K562 (cell line): ENCODE data around the gene LOXHD1. TPM values are rescaled to one million over a fixed set of nuclear protein-coding genes. Genes with fewer than 3 reads are reported as not detected.

Experiments
- HNRNPUL1 ChIP-seq: fragments of 200-400 bp; formaldehyde crosslinking; IDR thresholded peaks from 2 replicates; pipeline ENCODE4 v1.6.1; 2017; ENCODE audit warnings: low read length
- NFIC ChIP-seq: fragments of 450-650 bp; IDR thresholded peaks from 2 replicates; pipeline ENCODE4 v1.6.1; 2017; ENCODE audit warnings: mild to moderate bottlenecking, inconsistent platforms
- NFYB ChIP-seq: IDR thresholded peaks from 2 replicates; pipeline ENCODE4 v1.6.1; 2011; ENCODE audit warnings: mild to moderate bottlenecking, moderate library complexity; ENCODE audit not compliant: insufficient read length; ENCODE audit errors: extremely low read depth
- POLR2AphosphoS5 ChIP-seq: IDR thresholded peaks from 2 replicates; pipeline ENCODE4 v1.6.1; 2011; ENCODE audit warnings: mild to moderate bottlenecking, low read depth, low read length, moderate library complexity; ENCODE audit not compliant: control insufficient read depth, insufficient read depth
- RBM17 ChIP-seq: fragments of 200-400 bp; formaldehyde crosslinking; IDR thresholded peaks from 2 replicates; pipeline ENCODE4 v1.6.1; 2017; ENCODE audit warnings: low read depth, mild to moderate bottlenecking, low read length, borderline replicate concordance
- SAFB2 ChIP-seq: fragments of 200-400 bp; formaldehyde crosslinking; IDR thresholded peaks from 2 replicates; pipeline ENCODE4 v1.6.1; 2018; ENCODE audit warnings: borderline replicate concordance, low read length, low read depth, moderate library complexity; ENCODE audit not compliant: severe bottlenecking
- TOE1 ChIP-seq, 2 experiments: fragments of 450-650 bp in 1 of 2; sonication (generic) in 1 of 2; formaldehyde crosslinking in 1 of 2; IDR thresholded peaks; 2 replicates each; pipeline versions ENCODE4 v1.7.1 to v1.8.0; 2016 to 2022; ENCODE audit warnings: borderline replicate concordance in 2 of 2, mild to moderate bottlenecking in 2 of 2, antibody characterized with exemption in 1 of 2, inconsistent platforms in 1 of 2, low read depth in 1 of 2, missing genetic modification reagents in 1 of 2, moderate library complexity in 1 of 2
- ZBTB8A ChIP-seq: fragments of 450-650 bp; IDR thresholded peaks from 2 replicates; pipeline ENCODE4 v1.6.1; 2018; ENCODE audit warnings: mild to moderate bottlenecking, moderate library complexity; ENCODE audit not compliant: partially characterized antibody
- ZNF197 ChIP-seq: fragments of 200-800 bp; sonication (Bioruptor generic); IDR thresholded peaks from 2 replicates; pipeline ENCODE4 v1.6.1; 2016; ENCODE audit warnings: low read depth, missing genetic modification characterization, missing compliant biosample characterization
- polyA plus RNA-seq, 8 experiments: library from polyadenylated mRNA; depleted of rRNA in 4 of 8; stranded (reverse) in 5 of 8; unstranded in 3 of 8; fragments of >200 nt; fragmentation: Nextera tagmentation in 2 of 8; fragmentation: Illumina TruSeq in 1 of 8; extraction: Ambion mirVana in 2 of 8; extraction: Trizol in 1 of 8; gene quantifications; 2 replicates each; pipeline versions ENCODE4 v1.2.1 to v1.2.3, GENCODE V29; 2011 to 2014; ENCODE audit warnings: inconsistent platforms in 1 of 8, missing spikeins in 1 of 8
- total RNA-seq, 7 experiments: library from RNA; depleted of rRNA in 6 of 7; stranded (reverse); fragments of >200 nt in 6 of 7; fragmentation: Illumina TruSeq in 2 of 7; extraction: Trizol in 2 of 7; gene quantifications; 2 replicates each; pipeline versions ENCODE4 v1.2.1 to v1.2.3, GENCODE V29; 2011 to 2021; ENCODE audit warnings: low replicate concordance in 1 of 7
- TF ChIP-seq, protein P1 (sequence below), 3 experiments: fragments of 200-800 bp in 1 of 3; sonication (Bioruptor generic) in 1 of 3; sonication (generic) in 1 of 3; formaldehyde crosslinking in 1 of 3; IDR thresholded peaks; 2 replicates each; pipeline versions ENCODE4 v1.6.1 to v1.8.0; 2016 to 2022; ENCODE audit warnings: mild to moderate bottlenecking in 2 of 3, missing compliant biosample characterization in 2 of 3, missing genetic modification characterization in 2 of 3, missing genetic modification reagents in 1 of 3
- TF ChIP-seq, protein P2 (sequence below): fragments of 250-450 bp; sonication (Bioruptor Pico); IDR thresholded peaks from 2 replicates; pipeline ENCODE4 v1.5.0; 2021; ENCODE audit warnings: mild to moderate bottlenecking, borderline replicate concordance
- TF ChIP-seq, protein P3 (sequence below): fragments of 200-800 bp; sonication (Bioruptor generic); IDR thresholded peaks from 2 replicates; pipeline ENCODE4 v1.6.1; 2017; ENCODE audit warnings: missing genetic modification characterization, missing compliant biosample characterization

LOXHD1 gene
- total and polyA plus RNA-seq, 9 of the 15 experiments (the other 6 are each of a cell fraction or from before 2014, with no cell fraction given) = not detected

DNA sequence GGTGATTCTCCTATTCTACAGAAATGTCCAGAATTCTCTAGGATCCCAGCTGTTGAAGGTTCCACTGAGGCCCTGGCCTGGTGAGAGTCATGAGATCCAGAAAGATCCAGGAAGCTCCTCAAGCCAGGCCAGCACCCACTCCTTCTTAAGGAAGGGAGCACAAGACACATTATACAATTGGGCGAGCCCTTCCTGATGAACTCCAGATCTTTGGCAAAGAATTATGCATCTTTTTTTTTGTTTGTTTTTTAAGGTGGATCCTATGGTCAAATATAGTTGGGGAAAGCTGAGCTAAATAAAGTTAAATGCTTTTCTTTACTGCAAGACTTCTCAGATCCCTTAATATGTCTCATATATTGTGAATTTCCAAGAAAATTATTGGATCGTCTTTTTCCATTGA is 37.0 kb upstream of the LOXHD1 start (continued):
- TF ChIP-seq, protein P1, sequence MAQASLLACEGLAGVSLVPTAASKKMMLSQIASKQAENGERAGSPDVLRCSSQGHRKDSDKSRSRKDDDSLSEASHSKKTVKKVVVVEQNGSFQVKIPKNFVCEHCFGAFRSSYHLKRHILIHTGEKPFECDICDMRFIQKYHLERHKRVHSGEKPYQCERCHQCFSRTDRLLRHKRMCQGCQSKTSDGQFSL (CRISPR knock-in tag; IDR thresholded peaks at IDR 0.05) = no peak
- TF ChIP-seq, protein P1 (tag; IDR thresholded peaks at IDR 0.05) = no peak
- TF ChIP-seq SAFB2 (no peak), RBM17 (no peak), POLR2AphosphoS5 (no peak), HNRNPUL1 (no peak), NFIC (no peak), TOE1 (IDR thresholded peaks at IDR 0.05; ENCODE audit: borderline replicate concordance) (no peak), TOE1 (CRISPR knock-in tag; IDR thresholded peaks at IDR 0.05; ENCODE audit: borderline replicate concordance, low read depth) (no peak), ZBTB8A (no peak), NFYB (no peak), ZNF197 (CRISPR knock-in tag) (no peak)
- TF ChIP-seq, protein P2, sequence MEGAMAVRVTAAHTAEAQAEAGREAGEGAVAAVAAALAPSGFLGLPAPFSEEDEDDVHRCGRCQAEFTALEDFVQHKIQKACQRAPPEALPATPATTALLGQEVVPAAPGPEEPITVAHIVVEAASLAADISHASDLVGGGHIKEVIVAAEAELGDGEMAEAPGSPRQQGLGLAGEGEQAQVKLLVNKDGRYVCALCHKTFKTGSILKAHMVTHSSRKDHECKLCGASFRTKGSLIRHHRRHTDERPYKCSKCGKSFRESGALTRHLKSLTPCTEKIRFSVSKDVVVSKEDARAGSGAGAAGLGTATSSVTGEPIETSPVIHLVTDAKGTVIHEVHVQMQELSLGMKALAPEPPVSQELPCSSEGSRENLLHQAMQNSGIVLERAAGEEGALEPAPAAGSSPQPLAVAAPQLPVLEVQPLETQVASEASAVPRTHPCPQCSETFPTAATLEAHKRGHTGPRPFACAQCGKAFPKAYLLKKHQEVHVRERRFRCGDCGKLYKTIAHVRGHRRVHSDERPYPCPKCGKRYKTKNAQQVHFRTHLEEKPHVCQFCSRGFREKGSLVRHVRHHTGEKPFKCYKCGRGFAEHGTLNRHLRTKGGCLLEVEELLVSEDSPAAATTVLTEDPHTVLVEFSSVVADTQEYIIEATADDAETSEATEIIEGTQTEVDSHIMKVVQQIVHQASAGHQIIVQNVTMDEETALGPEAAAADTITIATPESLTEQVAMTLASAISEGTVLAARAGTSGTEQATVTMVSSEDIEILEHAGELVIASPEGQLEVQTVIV = no peak
- TF ChIP-seq, protein P3, sequence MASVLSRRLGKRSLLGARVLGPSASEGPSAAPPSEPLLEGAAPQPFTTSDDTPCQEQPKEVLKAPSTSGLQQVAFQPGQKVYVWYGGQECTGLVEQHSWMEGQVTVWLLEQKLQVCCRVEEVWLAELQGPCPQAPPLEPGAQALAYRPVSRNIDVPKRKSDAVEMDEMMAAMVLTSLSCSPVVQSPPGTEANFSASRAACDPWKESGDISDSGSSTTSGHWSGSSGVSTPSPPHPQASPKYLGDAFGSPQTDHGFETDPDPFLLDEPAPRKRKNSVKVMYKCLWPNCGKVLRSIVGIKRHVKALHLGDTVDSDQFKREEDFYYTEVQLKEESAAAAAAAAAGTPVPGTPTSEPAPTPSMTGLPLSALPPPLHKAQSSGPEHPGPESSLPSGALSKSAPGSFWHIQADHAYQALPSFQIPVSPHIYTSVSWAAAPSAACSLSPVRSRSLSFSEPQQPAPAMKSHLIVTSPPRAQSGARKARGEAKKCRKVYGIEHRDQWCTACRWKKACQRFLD (CRISPR knock-in tag) = no peak
